DMS79 treated with DMSO at 0.1 percent for 48 hours (cell line): ENCODE results near the gene ZBTB5.
"Not testable (repeated sequence)": the region's sequence is repeated elsewhere in the genome, so short reads cannot be mapped to it uniquely, and the experiment has no call there.

ENCODE experiments used
- DNase-seq: peaks from one replicate; lab custom pipeline; 2025; lab: John Stamatoyannopoulos, UW

The ZBTB5 gene

GRCh38 chr9:37405764-37406380 is 59.4 kb downstream of the ZBTB5 start:
- DNase-seq = no peak

- no peak for DNase-seq
Measured at GRCh38 chr9:37405350-37405749, 59.9 kb downstream of the ZBTB5 start.

DNA sequence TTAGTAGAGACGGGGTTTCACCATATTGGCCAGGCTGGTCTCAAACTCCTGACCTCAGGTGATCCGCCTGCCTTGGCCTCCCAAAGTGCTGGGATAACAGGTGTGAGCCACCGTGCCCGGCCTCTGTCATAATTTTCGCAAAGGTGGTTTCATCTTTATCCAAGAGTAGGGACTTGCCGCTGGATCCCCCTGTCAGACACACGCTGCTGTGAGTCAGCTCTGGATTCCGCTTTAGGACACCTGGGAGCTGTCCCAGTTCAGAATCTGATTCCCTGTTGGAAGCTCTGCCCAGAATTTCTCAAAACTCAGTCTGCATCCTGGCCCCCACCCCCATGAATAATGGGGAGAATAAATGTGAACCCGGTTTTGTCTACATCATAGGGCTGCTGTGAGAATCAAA is 60.7 kb downstream of the ZBTB5 start:
- DNase-seq = no peak

DNA sequence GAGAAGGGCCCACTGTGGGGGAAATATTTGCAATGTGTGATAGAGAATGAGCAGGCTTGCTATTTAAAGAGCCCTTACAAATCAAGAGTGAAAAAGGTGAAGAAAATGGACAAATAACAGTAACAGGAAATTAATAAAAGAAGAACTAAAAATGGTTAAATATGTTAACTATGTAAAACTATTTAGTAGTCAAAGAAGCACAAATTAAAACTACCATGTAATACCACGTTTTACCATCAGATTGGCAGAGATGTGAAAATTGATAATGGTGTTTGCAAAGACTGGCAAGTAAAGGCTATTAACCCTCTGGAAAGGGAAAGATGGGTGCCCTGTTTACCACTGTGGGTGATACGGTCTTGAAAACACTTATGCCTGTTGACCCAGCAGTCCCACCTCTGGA is 65.9 kb downstream of the ZBTB5 start:
- DNase-seq = no peak

- DNase-seq = no peak
Measured at GRCh38 chr9:37398464-37399025, 66.7 kb downstream of the ZBTB5 start.

GRCh38 chr9:37397948-37398347 is 67.3 kb downstream of the ZBTB5 start:
- DNase-seq = not testable (repeated sequence)

DNA sequence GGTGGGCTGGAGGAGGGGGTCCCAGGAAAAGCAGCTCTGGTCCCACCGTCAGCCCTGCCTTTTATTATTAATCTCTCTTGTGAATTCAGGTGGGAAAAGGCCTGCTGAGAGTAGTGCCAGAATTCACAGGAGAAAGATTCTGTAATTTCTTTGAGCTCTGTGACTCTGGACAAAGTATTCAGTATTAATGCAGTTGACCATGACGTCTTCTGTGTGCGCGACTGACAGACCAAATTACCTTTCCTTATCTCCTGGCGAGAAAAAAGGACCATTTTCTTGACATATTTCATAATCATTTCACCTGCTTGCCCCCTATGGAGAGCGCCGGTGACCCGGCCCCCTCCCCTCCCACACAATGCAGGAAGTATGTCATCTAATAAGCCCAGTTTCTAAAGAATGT is 69.6 kb downstream of the ZBTB5 start:
- no peak for DNase-seq

- DNase-seq = no peak
Measured at GRCh38 chr9:37395229-37395628, 70.0 kb downstream of the ZBTB5 start.

DNA sequence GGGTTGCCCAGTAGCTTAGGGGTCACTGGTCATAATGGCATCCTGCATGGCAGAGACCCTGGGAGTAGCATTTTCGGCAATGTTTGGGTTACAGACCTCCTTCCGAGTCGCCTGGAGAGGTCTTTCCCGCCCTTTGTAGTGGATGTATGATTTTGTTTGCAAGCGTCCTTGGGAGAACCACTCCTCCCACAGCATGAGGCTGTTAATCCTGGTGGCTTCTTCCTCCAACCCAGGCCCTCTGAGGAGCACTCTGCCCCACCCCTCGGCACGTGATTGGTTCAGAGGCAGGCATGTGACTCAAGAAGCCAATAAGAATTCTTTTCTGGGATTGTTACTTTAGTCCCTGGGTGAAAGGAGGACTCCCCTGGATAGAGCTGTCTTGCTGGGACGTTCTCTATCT is 73.0 kb downstream of the ZBTB5 start:
- DNase-seq = no peak

DNA sequence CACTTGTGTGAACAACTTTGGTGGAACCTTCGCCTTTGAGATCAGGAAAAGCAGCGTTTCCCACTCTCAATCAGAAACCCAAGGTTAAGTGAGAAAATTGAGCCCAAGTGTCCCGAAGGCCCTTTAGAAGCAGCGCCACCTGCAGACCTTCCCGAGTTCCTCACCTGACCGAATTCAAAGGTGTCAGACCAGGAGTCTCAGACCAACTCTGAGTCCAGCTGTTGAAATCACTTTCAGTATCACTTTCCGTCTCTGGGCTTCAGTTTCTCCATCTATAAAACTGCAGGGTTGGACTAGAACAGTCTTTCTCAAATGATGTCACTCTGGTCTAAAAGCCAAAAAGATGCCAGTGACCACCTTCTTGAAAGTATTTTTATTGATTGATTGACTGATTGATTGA is 74.5 kb downstream of the ZBTB5 start:
- no peak for DNase-seq
